GM12878 (cell line): ENCODE measurements around the gene GAREM1. TPM values are rescaled to one million over a fixed set of nuclear protein-coding genes. Genes with fewer than 3 reads are reported as not detected.

Experiments used
- ATAC-seq: fragments of 200-7000 bp; cut with Tn5 transposase; 3 replicates; pipeline ENCODE4 v1.9.1; 2020; ENCODE audit warnings: mild to moderate bottlenecking, moderate library complexity
- BruUV-seq: library from RNA; stranded (reverse); fragments of 400-500 nt; replicated peaks from 2 replicates; lab custom pipeline; 2021; lab: Mats Ljungman, UMichigan
- CTCF ChIA-PET: fragments of 300-600 bp; sonication (Branson Sonifier 250); formaldehyde crosslinking; extraction: SDS; loops from one replicate; lab custom pipeline; 2021; ENCODE audit warnings: inconsistent platforms; lab: Yijun Ruan, JAX
- POLR2A ChIA-PET: fragments of 350-600 bp; formaldehyde crosslinking; extraction: SDS; loops from one replicate; lab custom pipeline; 2021; ENCODE audit warnings: inconsistent platforms; lab: Charles Lee
- RAD21 ChIA-PET: fragments of 300-600 bp; sonication (Branson Sonifier 250); formaldehyde crosslinking; loops from one replicate; lab custom pipeline; 2023; ENCODE audit warnings: antibody characterized with exemption; ENCODE audit not compliant: unreplicated experiment; lab: Charles Lee
- SMC1A ChIA-PET: fragments of 300-600 bp; sonication (Branson Sonifier 250); formaldehyde crosslinking; loops from one replicate; lab custom pipeline; 2023; ENCODE audit not compliant: unreplicated experiment, uncharacterized antibody; lab: Charles Lee
- DNase-seq: peaks from one replicate; pipeline ENCODE4 v3.0.0-alpha.2; 2011; ENCODE audit warnings: low read depth, low spot score
- FAIRE-seq: peaks from 3 replicates; lab custom pipeline; 2011; peaks lifted over from hg19 to GRCh38; lab: Jason Lieb, UNC
- H2AFZ ChIP-seq: 2 replicates; pipeline ENCODE4 v1.6.0; 2011; ENCODE audit warnings: low read depth, low read length, control low read depth; ENCODE audit not compliant: control insufficient read depth
- H3K27ac ChIP-seq: 2 replicates; pipeline ENCODE4 v1.5.1; 2011; ENCODE audit warnings: control low read depth; ENCODE audit not compliant: control insufficient read depth, insufficient read depth
- H3K27me3 ChIP-seq, 2 experiments: replicated peaks in 1 of 2; 2 replicates each; pipeline versions ENCODE4 v1.6.0 to v1.6.1; 2011; ENCODE audit warnings: low read length in 1 of 2; ENCODE audit not compliant: control insufficient read depth in 2 of 2, insufficient read depth in 2 of 2
- H3K36me3 ChIP-seq, 2 experiments: 2 replicates each; pipeline ENCODE4 v1.5.1; 2011; ENCODE audit warnings: low read length in 1 of 2; ENCODE audit not compliant: control insufficient read depth in 2 of 2, insufficient read depth in 2 of 2
- H3K4me1 ChIP-seq: 2 replicates; pipeline ENCODE4 v1.6.1; 2011; ENCODE audit warnings: mild to moderate bottlenecking, low read length, moderate library complexity, mixed read lengths; ENCODE audit not compliant: control insufficient read depth, insufficient read depth
- H3K4me2 ChIP-seq: 2 replicates; pipeline ENCODE4 v1.6.0; 2011; ENCODE audit warnings: control low read depth; ENCODE audit not compliant: control insufficient read depth, insufficient read depth
- H3K4me3 ChIP-seq: fragments of 200-600 bp; sonication (generic); 2 replicates; pipeline ENCODE4 v1.5.1; 2016
- H3K79me2 ChIP-seq: 2 replicates; pipeline ENCODE4 v1.6.0; 2011; ENCODE audit warnings: low read length; ENCODE audit not compliant: control insufficient read depth, insufficient read depth
- H3K9ac ChIP-seq: 2 replicates; pipeline ENCODE4 v1.8.0; 2011; ENCODE audit warnings: low read length, control low read depth, mixed read lengths; ENCODE audit not compliant: control insufficient read depth, insufficient read depth
- H3K9me3 ChIP-seq: replicated peaks from 3 replicates; pipeline ENCODE4 v1.5.1; 2011; ENCODE audit warnings: mild to moderate bottlenecking, low read length; ENCODE audit not compliant: control insufficient read depth, insufficient read depth
- H4K20me1 ChIP-seq: 2 replicates; pipeline ENCODE4 v1.6.0; 2011; ENCODE audit not compliant: control insufficient read depth, insufficient read depth
- BMI1 ChIP-seq: fragments of 450-650 bp; IDR thresholded peaks from 2 replicates; pipeline ENCODE4 v1.6.1; 2016; ENCODE audit warnings: mild to moderate bottlenecking, moderate library complexity, borderline replicate concordance
- KLF5 ChIP-seq: fragments of 450-650 bp; IDR thresholded peaks from 2 replicates; pipeline ENCODE4 v1.6.1; 2014; ENCODE audit warnings: mild to moderate bottlenecking; ENCODE audit not compliant: partially characterized antibody
- MTA3 ChIP-seq: IDR thresholded peaks from 2 replicates; pipeline ENCODE4 v1.6.1; 2012; ENCODE audit warnings: low read length, inconsistent platforms, borderline replicate concordance
- SMAD5 ChIP-seq: IDR thresholded peaks from 2 replicates; pipeline ENCODE4 v1.6.1; 2016; ENCODE audit warnings: antibody characterized with exemption, low read depth
- SMARCA5 ChIP-seq: fragments of 450-650 bp; IDR thresholded peaks from 2 replicates; pipeline ENCODE4 v1.6.1; 2017; ENCODE audit warnings: mild to moderate bottlenecking
- SPI1 ChIP-seq: IDR thresholded peaks from 2 replicates; pipeline ENCODE4 v1.6.1; 2011; ENCODE audit warnings: low read depth, mild to moderate bottlenecking, low read length, moderate library complexity, borderline replicate concordance; ENCODE audit not compliant: insufficient read depth
- SREBF1 ChIP-seq: IDR thresholded peaks from 2 replicates; pipeline ENCODE4 v1.6.1; 2012; ENCODE audit warnings: mild to moderate bottlenecking, low read length
- WGBS: methylation state at CpG from one replicate; pipeline ENCODE4 v1.1.6; 2016; ENCODE audit warnings: low lambda C conversion rate; ENCODE audit not compliant: insufficient replicate concordance, insufficient coverage; ENCODE audit errors: missing lambda C conversion rate; 5-methylcytosine and 5-hydroxymethylcytosine counted together
- in situ Hi-C: fragments of 300-500 bp; cut with MboI; formaldehyde crosslinking; loops from 9 replicates; pipeline ENCODE4 v1.14.3; 2018; ENCODE audit warnings: mixed read lengths
- intact Hi-C: fragments of 100-400 bp; cut with micrococcal nuclease; formaldehyde crosslinking; loops from one replicate; pipeline ENCODE4 v1.14.2; 2022; ENCODE audit not compliant: unreplicated experiment
- polyA plus RNA-seq, 11 experiments: library from polyadenylated mRNA; depleted of rRNA in 4 of 11; unstranded in 6 of 11; stranded (reverse) in 5 of 11; fragments of >200 nt; fragmentation: Nextera tagmentation in 4 of 11; fragmentation: Illumina TruSeq in 1 of 11; extraction: Ambion mirVana in 4 of 11; extraction: Trizol in 1 of 11; gene quantifications; 1 replicate in 1 of 11; 2 replicates in 10 of 11; pipeline versions ENCODE4 v1.2.1 to v1.2.3, GENCODE V29; 2011 to 2016; ENCODE audit warnings: inconsistent platforms in 2 of 11, missing spikeins in 2 of 11, low read depth in 1 of 11
- total RNA-seq, 4 experiments: library from RNA; depleted of rRNA in 3 of 4; stranded (reverse); fragments of >200 nt in 3 of 4; fragmentation: Illumina TruSeq in 1 of 4; extraction: Trizol in 1 of 4; gene quantifications; 2 replicates each; pipeline versions ENCODE4 v1.2.1 to v1.2.3, GENCODE V29; 2013 to 2021
- TF ChIP-seq, protein P1 (sequence below): IDR thresholded peaks from 2 replicates; pipeline ENCODE4 v1.6.1; 2012; ENCODE audit warnings: low read depth, low read length, improper control_type of control experiment

The GAREM1 gene
- total and polyA plus RNA-seq, 10 of the 15 experiments (the other 5 are each of a cell fraction or from before 2014, with no cell fraction given) = 0.05 to 0.29 (median 0.05) TPM; not detected in 7

DNA sequence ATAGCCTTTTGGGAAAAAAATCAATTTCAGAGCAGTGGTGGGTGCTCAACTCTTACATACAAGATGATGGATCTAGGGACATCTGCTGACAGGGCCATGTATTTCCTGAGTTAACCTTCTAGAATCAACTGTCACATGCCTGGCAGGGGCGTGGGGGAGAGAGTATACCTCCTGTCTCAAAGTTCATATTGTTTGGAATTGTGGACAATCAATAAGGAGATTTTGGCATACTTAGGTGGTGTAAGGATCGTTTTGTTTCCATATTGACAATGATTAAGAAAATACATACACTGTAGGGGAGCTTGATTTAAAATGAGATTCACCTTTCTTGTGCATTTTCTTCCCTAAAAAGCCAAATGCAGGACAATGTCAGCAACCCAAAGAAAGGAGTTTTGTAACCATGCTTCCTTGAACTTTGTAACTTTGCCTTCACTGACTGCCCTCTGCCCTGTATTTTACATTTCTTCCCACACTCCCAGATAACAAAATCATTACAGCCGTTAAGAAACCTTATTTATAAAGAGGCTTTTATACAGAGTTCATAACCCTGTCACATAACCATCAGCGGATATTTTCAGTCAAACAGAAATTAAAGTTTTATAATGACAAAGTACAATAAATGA, 192.4 kb downstream of the GAREM1 start:
- Histone ChIP-seq H4K20me1 (no peaks in the 10 kb centered on the region), H3K9me3 (no peaks in the 10 kb centered on the region), H3K4me3 (no peak overlapping the region), H3K27ac (no peak overlapping the region), H3K27me3 (peaks cover 0 to 6% of the 10 kb centered on the region in 2 experiments; a peak in 2 of 4 replicates), H3K4me2 (no peak overlapping the region), H3K36me3 (no peaks in the 10 kb centered on the region), H2AFZ (no peak overlapping the region), H3K9ac (no peak overlapping the region), H3K4me1 (no peaks in the 10 kb centered on the region), H3K79me2 (no peaks in the 10 kb centered on the region)
- FAIRE-seq = no peak
- no peak for DNase-seq
- CTCF ChIA-PET = interaction anchor here (3.4 kb wide), 1 partner anchor 11 kb away, joined by 16 read pairs; no protein-coding TSS in a partner anchor
- BruUV-seq = no TSS peak
- in situ Hi-C loops = loop anchor here (10.0 kb wide), 1 partner anchor 277 kb away; no protein-coding TSS in a partner anchor
- SMC1A ChIA-PET = no interaction called here
- POLR2A ChIA-PET = no interaction called here
- no peak for ATAC-seq
- RAD21 ChIA-PET = no interaction called here
- TF ChIP-seq, protein P1, sequence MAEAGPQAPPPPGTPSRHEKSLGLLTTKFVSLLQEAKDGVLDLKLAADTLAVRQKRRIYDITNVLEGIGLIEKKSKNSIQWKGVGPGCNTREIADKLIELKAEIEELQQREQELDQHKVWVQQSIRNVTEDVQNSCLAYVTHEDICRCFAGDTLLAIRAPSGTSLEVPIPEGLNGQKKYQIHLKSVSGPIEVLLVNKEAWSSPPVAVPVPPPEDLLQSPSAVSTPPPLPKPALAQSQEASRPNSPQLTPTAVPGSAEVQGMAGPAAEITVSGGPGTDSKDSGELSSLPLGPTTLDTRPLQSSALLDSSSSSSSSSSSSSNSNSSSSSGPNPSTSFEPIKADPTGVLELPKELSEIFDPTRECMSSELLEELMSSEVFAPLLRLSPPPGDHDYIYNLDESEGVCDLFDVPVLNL = no peak
- TF ChIP-seq BMI1 (no peak), SREBF1 (no peak), KLF5 (no peak), SPI1 (no peak), SMARCA5 (no peak), MTA3 (no peak), SMAD5 (no peak)
- WGBS = 32% methylated on average over 4 of the region's 4 CpGs
- intact Hi-C loops = loop anchor here (10.0 kb wide), 1 partner anchor 197 kb away; the partner anchor contains the start of gene GAREM1
